ENCODE results near the gene UBE2L3.

UBE2L3 gene

GRCh38 chr22:21650823-21651520 lies 83.5 kb downstream of the UBE2L3 start:
- no peak for DNase-seq
- Histone ChIP-seq H3K9me3 (no peaks in the 10 kb centered on the region), H3K4me3 (ENCODE audit: low read depth, low read length) (peak overlapping the region; percentile 90), H3K4me1 (no peaks in the 10 kb centered on the region), H3K27me3 (no peaks in the 10 kb centered on the region), H3K36me3 (peaks cover 20% of the 10 kb centered on the region)
- TF ChIP-seq CTCF (IDR thresholded peaks at IDR 0.05; ENCODE audit: low read depth, low read length) = no peak

- H3K36me3 ChIP-seq = peaks cover 20% of the 10 kb centered on the region
These were observed 84.1 kb downstream of the UBE2L3 start for GRCh38 chr22:21651521-21652009.

GRCh38 chr22:21652010-21652546 lies 84.6 kb downstream of the UBE2L3 start:
- Histone ChIP-seq H3K4me1 (no peaks in the 10 kb centered on the region; the same call in 1 of the 2 replicates), H3K27me3 (no peaks in the 10 kb centered on the region), H3K36me3 (peaks cover 20% of the 10 kb centered on the region), H3K4me3 (ENCODE audit: low read depth, low read length) (peak overlapping the region; percentile 90), H3K9me3 (no peaks in the 10 kb centered on the region)
- TF ChIP-seq CTCF (IDR thresholded peaks at IDR 0.05; ENCODE audit: low read depth, low read length) = no peak
- peak; percentile 96 for DNase-seq

More at GRCh38 chr22:21651521-21652009, 84.1 kb downstream of the UBE2L3 start:
- H3K9me3 ChIP-seq = no peaks in the 10 kb centered on the region
- no peaks in the 10 kb centered on the region for H3K27me3 ChIP-seq
- no peaks in the 10 kb centered on the region for H3K4me1 ChIP-seq
- no peak for DNase-seq
- TF ChIP-seq CTCF (IDR thresholded peaks at IDR 0.05; ENCODE audit: low read depth, low read length) = no peak
- peak overlapping the region; percentile 90 for H3K4me3 ChIP-seq (ENCODE audit: low read depth, low read length)

GRCh38 chr22:21652547-21653545 lies 85.3 kb downstream of the UBE2L3 start:
- no peaks in the 10 kb centered on the region; the same call in 1 of the 2 replicates for H3K4me1 ChIP-seq
- TF ChIP-seq CTCF (IDR thresholded peaks at IDR 0.05; ENCODE audit: low read depth, low read length) = no peak
- H3K36me3 ChIP-seq = peaks cover 20% of the 10 kb centered on the region
- H3K27me3 ChIP-seq = no peaks in the 10 kb centered on the region
- no peaks in the 10 kb centered on the region for H3K9me3 ChIP-seq
- peak overlapping the region; percentile 90 for H3K4me3 ChIP-seq (ENCODE audit: low read depth, low read length)
- DNase-seq = no peak

- no peak for TF ChIP-seq CTCF (IDR thresholded peaks at IDR 0.05; ENCODE audit: low read depth, low read length)
- DNase-seq = no peak
- H3K4me3 ChIP-seq (ENCODE audit: low read depth, low read length) = peak overlapping the region; percentile 58
- no peaks in the 10 kb centered on the region; the same call in 1 of the 2 replicates for H3K4me1 ChIP-seq
- no peaks in the 10 kb centered on the region for H3K9me3 ChIP-seq
- no peaks in the 10 kb centered on the region for H3K27me3 ChIP-seq
- H3K36me3 ChIP-seq = peaks cover 20% of the 10 kb centered on the region
These were observed 89.5 kb downstream of the UBE2L3 start for GRCh38 chr22:21657020-21657359.

Data from BE2C (cell line).